ENCODE data around the gene NHS. TPM values are rescaled to one million over a fixed set of nuclear protein-coding genes. Genes with fewer than 3 reads are reported as not detected.

NHS gene
- total RNA-seq, 4 donors from 2014 or later: 13.2 to 39.0 (median 31.5) TPM

- 62% methylated on average over 3 of the region's 3 CpGs for WGBS, 2 donors
- Histone ChIP-seq H3K27ac (no peak overlapping the region), H3K9me3 (no peaks in the 10 kb centered on the region)
Observed at GRCh38 chrX:17373337-17373736, 1.7 kb upstream of the NHS start.

GRCh38 chrX:17375367-17375636 lies 302 bp downstream of the NHS start:
- H3K9me3 ChIP-seq: no peaks in the 10 kb centered on the region
- TF ChIP-seq POLR2A (IDR thresholded peaks at IDR 0.05) (no peak), EP300 (IDR thresholded peaks at IDR 0.05) (no peak), CTCF (IDR thresholded peaks at IDR 0.05) (no peak)
- WGBS, 2 donors: 0 to 43% methylated on average over 1 to 18 of the region's 18 CpGs
- H3K36me3 ChIP-seq: no peaks in the 10 kb centered on the region
- peak overlapping the region; percentile 41 to 69 (median 47) for H3K4me3 ChIP-seq
- H3K4me1 ChIP-seq: peaks cover 0 to 9% (median 0%) of the 10 kb centered on the region in 4 donors
- peaks cover 0 to 10% of the 10 kb centered on the region in 2 donors for H3K27me3 ChIP-seq
- H3K27ac ChIP-seq: peak overlapping the region; percentile 19 to 79 (median 42)
- DNase-seq (ENCODE audit: low spot score in 2 of 2): no peak

More at GRCh38 chrX:17373337-17373736, 1.7 kb upstream of the NHS start:
- no peaks in the 10 kb centered on the region for H3K36me3 ChIP-seq
- no peak overlapping the region for H3K4me3 ChIP-seq
- peaks cover 0 to 9% (median 0%) of the 10 kb centered on the region in 4 donors for H3K4me1 ChIP-seq
- TF ChIP-seq CTCF (IDR thresholded peaks at IDR 0.05) (no peak), POLR2A (IDR thresholded peaks at IDR 0.05) (no peak), EP300 (IDR thresholded peaks at IDR 0.05) (no peak)
- no peak for DNase-seq (ENCODE audit: low spot score in 2 of 2)
- peaks cover 0 to 10% of the 10 kb centered on the region in 2 donors for H3K27me3 ChIP-seq

GRCh38 chrX:17375637-17376430 lies 834 bp downstream of the NHS start:
- Histone ChIP-seq H3K4me3 (peak overlapping the region; percentile 41 to 69 (median 47)), H3K27me3 (peaks cover 0 to 10% of the 10 kb centered on the region in 2 donors), H3K4me1 (peaks cover 0 to 9% (median 0%) of the 10 kb centered on the region in 4 donors), H3K9me3 (no peaks in the 10 kb centered on the region), H3K27ac (peak overlapping the region in 3 of 4 donors; percentile 19 to 79 (median 64)), H3K36me3 (no peaks in the 10 kb centered on the region)
- WGBS, 2 donors: 47% methylated on average over 77 of the region's 103 CpGs; no CpG with 5 or more reads in 1 of the 2 donors
- peak in 1 of 2 donors; percentile 13 for DNase-seq (ENCODE audit: low spot score in 2 of 2)
- no peak for TF ChIP-seq POLR2A (IDR thresholded peaks at IDR 0.05)

- Histone ChIP-seq H3K27ac (peak overlapping the region in 2 of 4 donors; percentile 28 to 79), H3K9me3 (peaks cover 0 to 2% (median 0%) of the 10 kb centered on the region in 4 donors), H3K4me1 (peaks cover 0 to 9% (median 0%) of the 10 kb centered on the region in 4 donors), H3K4me3 (peak overlapping the region; percentile 41 to 69 (median 47)), H3K36me3 (no peaks in the 10 kb centered on the region), H3K27me3 (peaks cover 0 to 10% of the 10 kb centered on the region in 2 donors)
- TF ChIP-seq CTCF (IDR thresholded peaks at IDR 0.05) (no peak), EP300 (IDR thresholded peaks at IDR 0.05) (no peak), POLR2A (IDR thresholded peaks at IDR 0.05) (no peak)
- DNase-seq (ENCODE audit: low spot score in 2 of 2): peak in 1 of 2 donors; percentile 13
- WGBS, 2 donors: 0 to 52% methylated on average over 12 to 31 of the region's 31 CpGs
Observed at GRCh38 chrX:17376431-17377077, 1.6 kb downstream of the NHS start.

- H3K4me3 ChIP-seq: peak overlapping the region; percentile 41 to 69 (median 47)
- no peaks in the 10 kb centered on the region for H3K36me3 ChIP-seq
- TF ChIP-seq CTCF (IDR thresholded peaks at IDR 0.05): no peak
- no peak for TF ChIP-seq POLR2A (IDR thresholded peaks at IDR 0.05)
- peak in 1 of 2 donors; percentile 30 for TF ChIP-seq EP300 (IDR thresholded peaks at IDR 0.05)
- peaks cover 0 to 9% (median 0%) of the 10 kb centered on the region in 4 donors for H3K4me1 ChIP-seq
- peak; percentile 16 for DNase-seq (ENCODE audit: low spot score in 2 of 2)
- peaks cover 0 to 10% of the 10 kb centered on the region in 2 donors for H3K27me3 ChIP-seq
- WGBS, 2 donors: 1 to 37% methylated on average over 19 to 46 of the region's 46 CpGs
- H3K27ac ChIP-seq: peak overlapping the region in 2 of 4 donors; percentile 25 to 79
- peaks cover 0 to 6% (median 1%) of the 10 kb centered on the region in 4 donors for H3K9me3 ChIP-seq
Observed at GRCh38 chrX:17377091-17377717, 2.2 kb downstream of the NHS start.
